Right lobe of liver (tissue), 6 donors: Measurements from ENCODE around the gene PLCB4. TPM values are rescaled to one million over a fixed set of nuclear protein-coding genes. Genes with fewer than 3 reads are reported as not detected.

Experiments
- ATAC-seq, 4 donors: fragments of 200-7000 bp; cut with Tn5 transposase; one replicate each; pipeline ENCODE4 v1.9.1; 2020; ENCODE audit warnings: mild to moderate bottlenecking in 4 of 4, moderate library complexity in 4 of 4
- DNase-seq, 3 donors: peaks; one replicate each; pipeline ENCODE4 v3.0.0-alpha.2; 2020
- H3K27ac ChIP-seq, 3 donors: fragments of 200-600 bp; one replicate each; pipeline ENCODE4 v1.8.0; 2022
- H3K27me3 ChIP-seq, 2 donors: fragments of 200-600 bp; one replicate each; pipeline ENCODE4 v1.8.0; 2022
- H3K36me3 ChIP-seq, 4 donors: fragments of 200-600 bp; sonication (generic) in 1 of 4; one replicate each; pipeline versions ENCODE4 v1.5.1 to v1.8.0; 2017 to 2022; ENCODE audit warnings: control low read depth in 1 of 4
- H3K4me1 ChIP-seq, 4 donors: fragments of 200-600 bp; sonication (generic) in 1 of 4; one replicate each; pipeline versions ENCODE4 v1.5.1 to v1.8.0; 2017 to 2022; ENCODE audit warnings: control low read depth in 1 of 4
- H3K4me3 ChIP-seq, 3 donors: fragments of 200-600 bp; one replicate each; pipeline ENCODE4 v1.8.0; 2022
- H3K9me3 ChIP-seq, 4 donors: fragments of 200-600 bp; sonication (generic) in 1 of 4; one replicate each; pipeline versions ENCODE4 v1.5.1 to v1.8.0; 2017 to 2022; ENCODE audit warnings: control low read depth in 1 of 4
- POLR2A ChIP-seq: fragments of 450-650 bp; IDR thresholded peaks from one replicate; pipeline ENCODE4 v1.6.1; 2017; ENCODE audit warnings: antibody characterized with exemption, mild to moderate bottlenecking
- WGBS: methylation state at CpG from one replicate; pipeline ENCODE4 v1.1.6; 2018; ENCODE audit warnings: low coverage, low lambda C conversion rate; ENCODE audit not compliant: insufficient coverage; ENCODE audit errors: missing lambda C conversion rate; 5-methylcytosine and 5-hydroxymethylcytosine counted together
- intact Hi-C, 2 donors: fragments of 100-400 bp; cut with DNase I; formaldehyde crosslinking; loops; one replicate each; pipeline versions ENCODE4 v1.11.2 to v1.14.1; 2022
- total RNA-seq, 6 experiments: library from RNA; depleted of rRNA in 2 of 6; stranded (reverse); fragments of >200 nt in 2 of 6; fragmentation: NEBNext Ultra II Directional in 3 of 6; extraction: Animal tissue kit (Norgen Biotek cat#: 25700) in 3 of 6; gene quantifications; one replicate each; pipeline versions ENCODE4 v1.1.0 to v1.2.4, GENCODE V29; 2016 to 2023
- TF ChIP-seq, protein P1 (sequence below), 4 donors: fragments of 200-600 bp in 3 of 4; fragments of 450-650 bp in 1 of 4; IDR thresholded peaks; one replicate each; pipeline versions ENCODE4 v1.5.1 to v1.8.0; 2016 to 2022; ENCODE audit warnings: antibody characterized with exemption in 4 of 4, mild to moderate bottlenecking in 2 of 4
- donor health status: DM: no; HTN: yes; CAD: no.
- donor health status: DM: no; HTN: no; CAD: no.
- donor health status: DM: no; HTN: no; CAD: no.
- donor health status: DM: no; HTN: yes; CAD: no.
- donor health status: DM: no; HTN: yes; CAD: no.

PLCB4 gene
- total RNA-seq, 6 experiments from 2014 or later: 0.04 to 0.20 (median 0.15) TPM

DNA sequence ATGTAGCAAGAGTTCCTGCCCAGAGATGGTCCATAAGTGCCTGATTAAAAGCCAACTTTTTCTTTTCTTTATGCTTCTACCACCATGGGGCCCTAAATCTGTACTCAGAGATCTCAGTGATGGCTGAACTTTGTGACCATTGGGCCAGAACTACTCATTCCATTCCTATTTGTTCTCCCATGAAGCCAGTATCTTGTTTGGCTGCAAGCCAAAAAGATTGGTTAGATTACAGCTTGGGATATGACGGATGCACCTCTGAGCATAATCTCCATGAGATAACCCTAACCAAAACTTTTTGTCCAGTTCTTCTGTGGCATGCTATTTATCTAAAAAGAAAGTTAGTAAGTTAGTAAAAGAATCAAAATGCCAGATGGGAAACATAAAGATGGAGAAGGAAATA, 72.2 kb downstream of the PLCB4 start:
- Histone ChIP-seq H3K36me3 (no peaks in the 10 kb centered on the region), H3K4me1 (no peaks in the 10 kb centered on the region), H3K4me3 (no peak overlapping the region), H3K27me3 (no peaks in the 10 kb centered on the region), H3K27ac (no peak overlapping the region), H3K9me3 (no peaks in the 10 kb centered on the region)
- WGBS: 64% methylated on average over 1 of the region's 1 CpG
- TF ChIP-seq, protein P1, sequence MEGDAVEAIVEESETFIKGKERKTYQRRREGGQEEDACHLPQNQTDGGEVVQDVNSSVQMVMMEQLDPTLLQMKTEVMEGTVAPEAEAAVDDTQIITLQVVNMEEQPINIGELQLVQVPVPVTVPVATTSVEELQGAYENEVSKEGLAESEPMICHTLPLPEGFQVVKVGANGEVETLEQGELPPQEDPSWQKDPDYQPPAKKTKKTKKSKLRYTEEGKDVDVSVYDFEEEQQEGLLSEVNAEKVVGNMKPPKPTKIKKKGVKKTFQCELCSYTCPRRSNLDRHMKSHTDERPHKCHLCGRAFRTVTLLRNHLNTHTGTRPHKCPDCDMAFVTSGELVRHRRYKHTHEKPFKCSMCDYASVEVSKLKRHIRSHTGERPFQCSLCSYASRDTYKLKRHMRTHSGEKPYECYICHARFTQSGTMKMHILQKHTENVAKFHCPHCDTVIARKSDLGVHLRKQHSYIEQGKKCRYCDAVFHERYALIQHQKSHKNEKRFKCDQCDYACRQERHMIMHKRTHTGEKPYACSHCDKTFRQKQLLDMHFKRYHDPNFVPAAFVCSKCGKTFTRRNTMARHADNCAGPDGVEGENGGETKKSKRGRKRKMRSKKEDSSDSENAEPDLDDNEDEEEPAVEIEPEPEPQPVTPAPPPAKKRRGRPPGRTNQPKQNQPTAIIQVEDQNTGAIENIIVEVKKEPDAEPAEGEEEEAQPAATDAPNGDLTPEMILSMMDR (IDR thresholded peaks at IDR 0.05): no peak
- TF ChIP-seq POLR2A: no peak
- DNase-seq (no peak), ATAC-seq (no peak)
- intact Hi-C loops: no loop called here

DNA sequence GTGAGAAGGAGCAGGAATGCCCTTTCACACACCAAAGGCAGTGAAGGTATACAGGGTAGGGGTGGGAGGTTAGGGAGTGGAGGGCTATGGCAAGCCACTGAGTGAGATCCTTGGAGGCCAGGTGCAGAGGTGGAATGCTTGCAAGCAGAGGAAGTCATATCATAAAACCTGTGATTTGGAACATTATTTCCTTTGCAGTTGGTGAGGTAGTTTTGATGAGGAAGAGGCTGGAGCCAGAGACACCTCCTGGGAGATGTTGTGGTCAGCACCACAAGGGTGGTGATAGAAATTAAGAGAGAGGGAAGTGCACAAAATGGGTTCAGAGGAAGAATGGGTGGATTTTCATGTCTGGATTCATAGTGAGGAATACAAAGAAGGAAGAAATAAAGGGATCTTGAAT, 73.0 kb downstream of the PLCB4 start:
- no peak overlapping the region for H3K4me3 ChIP-seq
- ATAC-seq: no peak

DNA sequence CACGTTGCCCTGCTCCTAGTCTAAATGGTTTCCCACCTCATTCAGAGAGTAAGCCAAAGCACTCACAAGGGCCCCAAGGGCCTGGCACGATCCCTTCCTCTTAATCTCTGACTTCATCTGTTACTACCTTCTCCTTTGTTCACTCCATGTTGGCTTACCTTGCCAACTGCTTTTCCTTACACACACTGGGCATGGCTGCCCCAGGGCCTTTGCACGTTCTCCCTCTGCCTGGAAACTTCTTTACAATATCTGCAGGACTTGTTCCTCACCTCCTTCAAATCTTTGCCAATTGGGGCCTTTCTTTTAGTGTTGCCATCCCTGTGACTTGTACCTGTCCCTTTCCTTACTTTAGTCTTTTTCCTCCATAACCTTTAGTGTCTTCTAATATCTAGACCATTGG, 73.9 kb downstream of the PLCB4 start:
- Histone ChIP-seq H3K36me3 (no peaks in the 10 kb centered on the region), H3K9me3 (no peaks in the 10 kb centered on the region), H3K27ac (no peak overlapping the region), H3K4me1 (no peaks in the 10 kb centered on the region), H3K4me3 (no peak overlapping the region), H3K27me3 (no peaks in the 10 kb centered on the region)
- ATAC-seq (no peak), DNase-seq (no peak)
- whole genome bisulfite sequencing: 46% methylated on average over 3 of the region's 3 CpGs
- no peak for TF ChIP-seq POLR2A
- TF ChIP-seq, protein P1 (IDR thresholded peaks at IDR 0.05): no peak
- intact Hi-C loops: no loop called here

More for the DNA sequence above, 73.0 kb downstream of the PLCB4 start:
- H3K36me3 ChIP-seq: no peaks in the 10 kb centered on the region
- no peak overlapping the region for H3K27ac ChIP-seq
- intact Hi-C loops: no loop called here
- DNase-seq: no peak
- no peaks in the 10 kb centered on the region for H3K27me3 ChIP-seq
- no peaks in the 10 kb centered on the region for H3K9me3 ChIP-seq
- no peaks in the 10 kb centered on the region for H3K4me1 ChIP-seq
- TF ChIP-seq, protein P1 (IDR thresholded peaks at IDR 0.05): no peak
- TF ChIP-seq POLR2A: no peak

DNA sequence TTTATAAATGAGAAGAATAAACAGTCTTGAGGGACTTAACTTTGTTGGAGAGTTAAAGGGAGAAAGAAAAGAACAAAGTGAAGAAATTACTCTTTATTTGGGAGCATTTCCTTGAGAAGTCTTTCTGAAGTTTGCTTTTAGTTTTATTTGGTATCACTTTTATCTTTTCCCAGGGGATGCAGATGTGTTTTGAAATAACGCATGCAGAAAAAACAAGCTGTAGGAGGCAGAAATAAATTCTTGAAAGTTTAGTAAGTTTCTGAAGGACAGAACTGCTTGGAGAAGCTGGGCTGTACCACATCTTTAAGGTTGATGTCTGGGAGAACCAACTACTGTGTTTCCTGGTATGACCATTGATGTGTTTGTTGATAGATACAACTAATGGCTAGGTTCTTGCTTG, 75.0 kb downstream of the PLCB4 start:
- WGBS: 17% methylated on average over 1 of the region's 1 CpG
- Histone ChIP-seq H3K9me3 (no peaks in the 10 kb centered on the region), H3K4me3 (no peak overlapping the region), H3K4me1 (no peaks in the 10 kb centered on the region), H3K27me3 (no peaks in the 10 kb centered on the region), H3K27ac (no peak overlapping the region), H3K36me3 (no peaks in the 10 kb centered on the region)
- ATAC-seq (no peak), DNase-seq (no peak)
- intact Hi-C loops: no loop called here
- TF ChIP-seq POLR2A: no peak
- TF ChIP-seq, protein P1 (IDR thresholded peaks at IDR 0.05): no peak

DNA sequence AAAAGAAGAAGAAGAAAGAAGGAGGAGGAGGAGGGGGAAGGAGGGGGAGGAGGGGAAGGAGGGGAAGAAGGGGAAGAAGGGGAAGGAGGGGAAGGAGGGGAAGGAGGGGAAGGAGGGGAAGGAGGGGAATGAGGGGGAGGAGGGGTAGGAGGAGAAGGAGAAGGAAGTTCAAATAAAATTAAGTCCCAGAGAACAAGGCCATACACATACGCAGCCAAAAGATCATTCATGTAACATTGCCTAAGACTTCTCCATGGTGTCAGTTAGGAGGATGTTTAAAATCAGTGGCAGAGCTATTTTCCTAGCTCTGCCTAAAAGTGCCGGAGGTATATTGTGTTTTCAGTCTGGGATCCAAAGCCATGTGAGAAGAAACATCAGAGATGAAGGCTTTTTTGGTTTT, 75.8 kb downstream of the PLCB4 start:
- Histone ChIP-seq H3K9me3 (no peaks in the 10 kb centered on the region), H3K4me3 (no peak overlapping the region), H3K27me3 (no peaks in the 10 kb centered on the region), H3K27ac (no peak overlapping the region), H3K4me1 (no peaks in the 10 kb centered on the region), H3K36me3 (no peaks in the 10 kb centered on the region)
- WGBS: 15% methylated on average over 2 of the region's 2 CpGs
- no peak for ATAC-seq
- intact Hi-C loops: no loop called here
- TF ChIP-seq, protein P1 (IDR thresholded peaks at IDR 0.05): no peak
- no peak for TF ChIP-seq POLR2A
- no peak for DNase-seq
